NT2/D1 (cell line): ENCODE data around the gene KRT73.
"Not testable (repeated sequence)": the region's sequence is repeated elsewhere in the genome, so short reads cannot be mapped to it uniquely, and the experiment has no call there.

Experiments
- DNase-seq: peaks from one replicate; pipeline ENCODE4 v3.0.0-alpha.2; 2011; ENCODE audit warnings: low read depth, low spot score
- H3K27me3 ChIP-seq: 2 replicates; pipeline ENCODE4 v1.6.0; 2011; ENCODE audit warnings: mild to moderate bottlenecking; ENCODE audit not compliant: insufficient read length, insufficient read depth
- H3K36me3 ChIP-seq: 2 replicates; pipeline ENCODE4 v1.6.1; 2011; ENCODE audit warnings: mild to moderate bottlenecking, low read length, mixed read lengths; ENCODE audit not compliant: insufficient read depth, insufficient read length
- H3K4me1 ChIP-seq: 2 replicates; pipeline ENCODE4 v1.5.1; 2011; ENCODE audit not compliant: insufficient read depth, insufficient read length
- H3K4me3 ChIP-seq: 2 replicates; pipeline ENCODE4 v1.5.1; 2011; ENCODE audit warnings: low read depth; ENCODE audit not compliant: insufficient read length
- H3K9ac ChIP-seq: 2 replicates; pipeline ENCODE4 v1.6.0; 2011; ENCODE audit warnings: low read depth; ENCODE audit not compliant: insufficient read length
- H3K9me3 ChIP-seq: 2 replicates; pipeline ENCODE4 v1.5.1; 2011; ENCODE audit warnings: mild to moderate bottlenecking, low read length; ENCODE audit not compliant: insufficient read depth
- SUZ12 ChIP-seq: IDR thresholded peaks from 2 replicates; pipeline ENCODE4 v1.6.1; 2011; ENCODE audit not compliant: insufficient read length, insufficient read depth; ENCODE audit errors: extremely low read depth
- YY1 ChIP-seq: IDR thresholded peaks from 2 replicates; pipeline ENCODE4 v1.6.1; 2011; ENCODE audit not compliant: insufficient read length, insufficient read depth
- ZNF274 ChIP-seq: IDR thresholded peaks from 2 replicates; pipeline ENCODE4 v1.6.1; 2011; ENCODE audit warnings: mild to moderate bottlenecking, low read depth, low read length

Gene KRT73

GRCh38 chr12:52600475-52600874 lies 17.9 kb downstream of the KRT73 start:
- peaks cover 2% of the 10 kb centered on the region for H3K27me3 ChIP-seq
- H3K4me1 ChIP-seq = no peaks in the 10 kb centered on the region
- no peak overlapping the region for H3K4me3 ChIP-seq
- DNase-seq = no peak
- TF ChIP-seq ZNF274 (no peak), YY1 (no peak)
- no peaks in the 10 kb centered on the region for H3K36me3 ChIP-seq
- no peaks in the 10 kb centered on the region for H3K9me3 ChIP-seq
- no peak overlapping the region for H3K9ac ChIP-seq

GRCh38 chr12:52600071-52600470 lies 18.3 kb downstream of the KRT73 start:
- Histone ChIP-seq H3K4me3 (no peak overlapping the region), H3K36me3 (no peaks in the 10 kb centered on the region), H3K27me3 (peaks cover 2% of the 10 kb centered on the region), H3K9ac (no peak overlapping the region), H3K9me3 (no peaks in the 10 kb centered on the region), H3K4me1 (no peaks in the 10 kb centered on the region)
- DNase-seq = no peak
- TF ChIP-seq YY1 (no peak), ZNF274 (no peak), SUZ12 (no peak)

GRCh38 chr12:52598966-52599365 lies 19.4 kb downstream of the KRT73 start:
- TF ChIP-seq ZNF274 = no peak
- no peak for TF ChIP-seq YY1
- TF ChIP-seq SUZ12 = no peak
- H3K36me3 ChIP-seq = no peaks in the 10 kb centered on the region
- H3K9ac ChIP-seq = no peak overlapping the region
- H3K9me3 ChIP-seq = no peaks in the 10 kb centered on the region
- no peaks in the 10 kb centered on the region for H3K4me1 ChIP-seq
- peaks cover 2% of the 10 kb centered on the region for H3K27me3 ChIP-seq
- no peak overlapping the region for H3K4me3 ChIP-seq
- DNase-seq = no peak

- H3K4me1 ChIP-seq, H3K36me3 ChIP-seq, H3K27me3 ChIP-seq, DNase-seq, H3K4me3 ChIP-seq, H3K9ac ChIP-seq: not testable (repeated sequence)
- peaks cover 36% of the 10 kb centered on the region; the same call in 1 of the 2 replicates for H3K9me3 ChIP-seq
Measured at GRCh38 chr12:52594237-52594636, 24.1 kb downstream of the KRT73 start.

- TF ChIP-seq ZNF274 (no peak), YY1 (no peak), SUZ12 (no peak)
- no peaks in the 10 kb centered on the region for H3K36me3 ChIP-seq
- DNase-seq = no peak
- H3K27me3 ChIP-seq = no peaks in the 10 kb centered on the region
- H3K9ac ChIP-seq = no peak overlapping the region
- H3K4me1 ChIP-seq = peaks cover 2% of the 10 kb centered on the region
- peaks cover 36% of the 10 kb centered on the region; the same call in 1 of the 2 replicates for H3K9me3 ChIP-seq
- no peak overlapping the region for H3K4me3 ChIP-seq
Measured at GRCh38 chr12:52591521-52591920, 26.8 kb downstream of the KRT73 start.

GRCh38 chr12:52590021-52590420 lies 28.3 kb downstream of the KRT73 start:
- peaks cover 36% of the 10 kb centered on the region; the same call in 1 of the 2 replicates for H3K9me3 ChIP-seq

GRCh38 chr12:52587563-52587962 lies 30.8 kb downstream of the KRT73 start:
- Histone ChIP-seq H3K27me3 (no peaks in the 10 kb centered on the region), H3K4me1 (peaks cover 8% of the 10 kb centered on the region), H3K4me3 (no peak overlapping the region), H3K9me3 (peaks cover 32% of the 10 kb centered on the region; the same call in 1 of the 2 replicates), H3K36me3 (no peaks in the 10 kb centered on the region), H3K9ac (no peak overlapping the region)
- no peak for TF ChIP-seq ZNF274
- no peak for TF ChIP-seq YY1
- DNase-seq = no peak

More at GRCh38 chr12:52590021-52590420, 28.3 kb downstream of the KRT73 start:
- Histone ChIP-seq H3K4me1 (peaks cover 2% of the 10 kb centered on the region), H3K36me3 (no peaks in the 10 kb centered on the region), H3K4me3 (no peak overlapping the region), H3K9ac (no peak overlapping the region), H3K27me3 (no peaks in the 10 kb centered on the region)
- no peak for TF ChIP-seq SUZ12
- TF ChIP-seq ZNF274 = no peak
- no peak for TF ChIP-seq YY1
- no peak for DNase-seq

- Histone ChIP-seq H3K9me3 (peaks cover 15% of the 10 kb centered on the region; the same call in 1 of the 2 replicates), H3K27me3 (no peaks in the 10 kb centered on the region), H3K9ac (no peak overlapping the region), H3K4me3 (no peak overlapping the region), H3K4me1 (peaks cover 11% of the 10 kb centered on the region), H3K36me3 (no peaks in the 10 kb centered on the region)
- DNase-seq = no peak
- TF ChIP-seq YY1 (no peak), SUZ12 (no peak), ZNF274 (no peak)
Measured at GRCh38 chr12:52585946-52586345, 32.4 kb downstream of the KRT73 start.
